NOMO-1 (cell line): Measurements from ENCODE around the gene KPRP.

Source experiments
- DNase-seq, 2 experiments: peaks; one replicate each; lab custom pipeline; 2025; ENCODE audit not compliant: unreplicated experiment in 2 of 2; lab: John Stamatoyannopoulos, UW

Gene KPRP

DNA sequence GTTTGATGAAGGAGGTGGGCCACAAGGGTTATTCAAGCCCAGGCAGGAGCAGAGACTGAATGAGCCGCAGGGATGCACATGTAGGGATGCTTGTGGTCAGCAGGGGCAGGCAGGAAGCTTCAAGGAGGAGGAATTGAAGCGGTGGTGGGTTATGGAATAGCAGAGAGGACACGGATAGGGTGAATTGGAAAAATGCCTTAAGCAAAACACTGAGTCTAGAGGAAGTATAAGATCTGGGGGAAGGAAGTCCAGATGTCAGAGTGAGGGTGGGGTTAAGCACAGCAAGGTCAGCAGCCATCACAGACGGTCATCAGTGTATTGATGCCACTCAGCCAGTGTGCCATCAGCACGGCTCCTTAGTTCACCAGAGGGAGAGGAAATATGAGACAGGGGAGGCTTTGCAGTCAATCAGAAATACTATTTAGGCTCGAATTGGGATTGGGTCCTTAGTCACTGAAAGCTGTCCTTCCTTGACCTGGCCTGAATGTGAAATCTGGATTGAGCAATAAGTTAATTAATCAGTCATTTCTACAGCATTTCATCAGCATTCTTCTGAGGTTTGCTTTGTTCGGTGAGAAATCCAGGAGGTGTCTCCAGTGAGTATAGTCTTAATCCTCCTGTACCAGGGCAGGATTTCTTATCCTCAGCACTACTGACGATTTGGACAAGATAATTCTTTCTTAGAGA is 11.2 kb downstream of the KPRP start:
- no peak for DNase-seq

DNA sequence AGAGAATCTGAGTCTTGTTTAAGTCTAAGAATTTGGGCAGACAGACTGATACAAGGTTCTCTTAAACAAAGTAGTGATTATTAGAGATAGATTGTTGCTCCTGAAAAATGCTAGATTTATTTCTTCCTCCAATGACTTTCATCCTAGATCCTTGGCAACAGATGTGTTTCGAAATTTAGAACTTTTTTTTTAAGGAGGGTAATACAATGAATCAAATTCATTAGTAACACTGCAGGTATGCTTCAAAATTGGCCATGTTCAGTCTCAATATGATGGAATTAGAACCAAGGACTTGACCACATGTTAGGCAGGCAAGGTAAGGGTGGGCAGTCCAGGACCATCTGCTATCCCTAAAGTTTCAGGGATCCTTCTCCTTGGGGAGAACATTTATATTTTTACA is 12.6 kb downstream of the KPRP start:
- no peak for DNase-seq

DNA sequence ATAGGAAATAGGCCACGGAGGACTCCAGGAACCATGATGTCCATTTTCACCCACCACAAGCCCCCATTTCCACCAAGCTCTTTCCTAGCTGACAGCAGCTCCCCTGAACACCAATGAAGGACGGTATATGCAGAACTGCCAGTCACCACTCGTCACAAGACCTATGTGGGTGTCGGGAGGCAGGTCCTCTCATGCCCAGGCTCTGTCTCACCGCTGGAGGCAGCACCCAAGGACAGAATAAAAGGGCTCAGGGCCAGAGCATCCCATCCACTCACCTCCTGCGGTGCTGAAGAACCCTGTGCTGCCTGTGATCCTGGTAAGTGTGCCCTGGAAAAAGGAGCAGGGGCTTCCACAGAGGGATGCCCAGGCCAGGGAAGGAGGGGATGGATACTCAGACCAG is 17.1 kb downstream of the KPRP start, which contains the start of gene LCE1F:
Gene LCE1F, plus strand, starts transcription at position 266 of the 400 bp plus-strand sequence. CDS start 1,232 bp downstream, outside the sequence.
- DNase-seq, result no peak

DNA sequence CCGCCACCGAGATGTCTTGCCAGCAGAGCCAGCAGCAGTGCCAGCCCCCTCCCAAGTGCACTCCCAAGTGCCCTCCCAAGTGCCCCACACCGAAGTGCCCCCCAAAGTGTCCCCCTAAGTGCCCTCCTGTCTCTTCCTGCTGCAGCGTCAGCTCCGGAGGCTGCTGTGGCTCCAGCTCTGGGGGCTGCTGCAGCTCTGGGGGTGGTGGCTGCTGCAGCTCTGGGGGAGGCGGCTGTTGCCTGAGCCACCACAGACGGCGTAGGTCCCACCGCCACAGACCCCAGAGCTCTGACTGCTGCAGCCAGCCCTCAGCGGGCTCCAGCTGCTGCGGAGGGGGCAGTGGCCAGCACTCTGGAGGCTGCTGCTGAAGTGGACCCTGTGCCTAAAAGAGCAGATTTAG is 18.5 kb downstream of the KPRP start:
- DNase-seq, result no peak

DNA sequence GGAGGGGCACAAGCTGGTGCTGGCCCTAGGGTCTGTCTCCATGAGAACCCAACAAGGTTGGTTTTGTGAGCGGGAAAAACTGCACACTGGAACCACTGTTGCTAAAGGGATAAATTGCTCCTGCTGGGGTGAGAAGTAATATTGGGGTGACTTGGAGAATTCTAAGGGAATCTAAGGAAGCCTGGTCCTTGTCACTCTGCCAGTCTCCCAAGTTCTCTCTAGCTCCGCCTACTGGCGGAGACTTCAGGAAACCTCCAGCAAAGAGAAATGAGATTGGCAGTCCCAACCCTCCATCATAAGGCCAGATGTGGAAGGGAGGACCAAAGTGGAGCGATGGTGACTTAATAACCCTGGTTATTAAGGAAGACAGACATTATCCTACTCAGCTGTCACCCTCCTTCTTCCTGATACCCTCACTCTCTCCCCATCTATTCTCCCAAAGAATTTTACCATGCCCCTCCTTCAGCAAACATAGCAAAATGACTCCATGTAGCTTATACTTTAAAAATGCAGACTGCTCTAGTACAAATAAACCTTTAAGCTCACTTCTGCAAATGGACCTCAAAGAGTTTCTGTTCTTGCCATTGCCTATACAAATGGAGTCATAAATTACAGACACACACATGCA is 19.8 kb downstream of the KPRP start:
- no peak for DNase-seq

DNA sequence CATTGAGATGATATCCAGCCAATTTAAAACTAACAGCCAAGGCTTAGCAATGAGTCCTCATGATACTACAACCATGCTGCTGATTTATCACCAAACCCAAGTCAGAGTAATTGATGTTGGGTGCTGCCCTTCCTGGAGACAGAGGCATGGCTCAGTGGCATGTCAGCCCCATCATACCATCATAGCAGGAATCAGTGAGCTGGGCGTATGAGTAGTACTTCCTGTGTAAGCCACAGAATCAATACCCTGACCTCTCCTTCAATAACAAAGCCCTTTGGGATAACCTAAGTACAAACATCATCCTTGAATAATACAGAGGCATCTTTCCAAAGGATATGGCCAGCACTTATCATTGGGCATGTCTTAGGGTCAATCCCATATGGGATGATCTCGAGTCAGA is 25.3 kb downstream of the KPRP start:
- DNase-seq, result no peak

DNA sequence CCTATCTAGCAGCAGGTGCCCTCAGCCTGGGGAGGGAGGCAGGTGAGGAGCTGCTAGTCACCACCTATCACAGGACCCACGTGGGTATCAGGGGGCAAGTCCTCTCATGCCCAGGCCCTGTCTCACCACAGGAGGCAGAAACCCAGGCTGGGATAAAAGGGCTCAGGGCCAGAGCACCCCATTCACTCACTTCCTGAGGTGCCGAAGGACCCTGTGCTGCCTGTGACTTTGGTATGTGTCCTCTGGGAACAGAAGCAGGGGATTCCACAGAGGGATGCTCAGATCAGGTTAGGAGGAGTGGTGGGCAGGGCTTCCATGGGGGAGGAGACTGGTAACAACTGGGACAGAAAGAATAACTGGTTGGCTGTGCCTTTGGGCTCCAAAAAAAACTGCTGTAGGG is 28.3 kb downstream of the KPRP start, which contains the start of gene LCE1E:
Gene LCE1E, plus strand, starts transcription at position 181 of the 400 bp plus-strand sequence. CDS start 1,043 bp downstream, outside the sequence.
- DNase-seq, result no peak

DNA sequence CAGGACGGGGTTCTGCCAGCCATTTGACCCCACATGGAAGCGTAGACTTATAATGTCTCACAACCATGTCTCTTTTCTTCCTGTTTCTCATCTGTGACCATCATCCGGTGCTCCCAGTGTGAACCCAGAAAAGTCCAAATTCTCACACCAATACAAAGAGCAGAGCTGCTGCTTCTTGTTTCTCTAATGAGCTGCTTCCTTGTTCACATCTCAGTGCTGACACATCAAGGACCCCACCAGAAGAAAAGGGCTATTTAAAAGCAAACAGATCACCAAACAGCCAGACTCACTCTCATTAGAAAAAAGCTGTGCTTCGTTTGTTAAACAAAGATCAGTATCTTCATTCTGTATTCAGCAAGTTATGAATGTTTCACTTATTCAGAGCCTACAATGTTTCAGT is 37.9 kb downstream of the KPRP start:
- DNase-seq, result no peak

DNA sequence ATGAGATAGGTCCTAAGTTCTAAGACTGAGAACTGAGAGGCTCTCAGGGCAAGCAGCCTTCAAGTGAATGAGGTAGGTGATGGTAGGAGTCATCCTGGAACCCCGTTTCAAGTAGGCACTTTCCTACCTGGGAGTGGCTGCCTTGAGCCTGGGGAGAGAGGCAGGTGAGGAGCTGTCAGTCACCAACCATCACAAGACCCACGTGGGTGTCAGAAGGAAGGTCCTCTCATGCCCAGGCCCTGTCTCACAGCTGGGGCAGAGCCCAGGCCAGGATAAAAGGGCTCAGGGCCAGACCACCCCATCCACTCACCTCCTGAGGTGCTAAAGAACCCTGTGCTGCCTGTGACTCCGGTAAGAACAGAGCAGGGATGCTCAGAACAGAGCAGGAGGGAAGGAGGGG is 38.6 kb downstream of the KPRP start, which contains the start of gene LCE1D:
Gene LCE1D, plus strand, starts transcription at position 301 of the 400 bp plus-strand sequence. CDS start 1,074 bp downstream, outside the sequence.
- DNase-seq, result no peak

DNA sequence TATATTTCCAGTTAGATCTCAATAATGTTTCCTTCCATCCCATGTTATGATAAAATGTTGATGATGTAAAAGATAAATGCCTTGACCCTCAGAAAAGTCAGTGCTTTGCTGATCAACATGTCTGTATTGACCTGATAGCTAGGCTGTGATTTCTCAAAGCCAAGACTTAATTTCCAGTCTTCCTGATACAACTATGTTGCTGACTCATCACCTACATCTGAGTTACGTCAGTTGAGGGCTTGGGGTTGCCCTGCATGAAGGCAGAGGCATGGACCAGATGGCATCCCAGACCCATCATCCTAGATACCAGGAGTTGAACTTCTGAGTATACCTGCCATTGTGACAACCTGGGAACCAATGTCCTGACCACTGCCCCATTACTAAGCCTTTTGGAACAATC is 43.5 kb downstream of the KPRP start:
- DNase-seq, result no peak

DNA sequence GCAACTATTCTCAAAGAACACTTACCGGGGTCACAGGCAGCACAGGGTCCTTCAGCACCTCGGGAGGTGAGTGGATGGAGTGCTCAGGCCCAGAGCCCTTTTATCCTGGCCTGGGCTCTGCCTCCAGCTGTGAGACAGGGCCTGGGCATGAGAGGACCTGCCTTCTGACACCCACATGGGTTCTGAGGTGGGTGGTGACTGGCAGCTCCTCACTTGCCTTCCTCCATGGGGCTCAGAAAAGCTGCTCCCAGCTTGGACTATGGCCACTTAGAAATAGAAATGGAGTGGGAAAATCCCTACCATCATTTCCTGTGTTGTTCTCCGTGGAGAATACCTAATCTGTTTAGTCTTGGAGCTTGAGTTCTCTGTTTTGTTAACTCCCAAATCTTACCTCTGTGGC is 48.8 kb downstream of the KPRP start, which contains the start of gene LCE1C:
Gene LCE1C, minus strand, starts transcription at position 76 of the 400 bp plus-strand sequence. CDS start 1,173 bp downstream, outside the sequence.
- no peak for DNase-seq

DNA sequence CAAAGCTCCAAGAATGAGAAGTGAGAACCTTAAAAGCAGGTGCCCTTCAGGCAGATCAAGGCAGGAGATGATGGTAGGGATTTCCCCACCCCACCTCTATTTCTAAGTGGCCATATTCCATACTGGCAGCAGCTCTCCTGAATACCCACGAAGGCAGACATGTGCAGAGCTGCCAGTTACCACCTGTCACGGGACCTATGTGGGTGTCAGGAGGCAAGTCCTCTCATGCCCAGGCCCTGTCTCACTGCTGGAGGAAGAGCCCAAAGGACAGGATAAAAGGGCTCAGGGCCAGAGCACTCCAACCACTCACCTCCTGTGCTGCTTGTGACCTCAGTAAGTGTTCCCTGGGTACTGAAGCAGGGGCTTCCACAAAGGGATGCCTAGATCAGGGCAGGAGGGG is 53.2 kb downstream of the KPRP start:
- DNase-seq, result no peak
